H1 (cell line): Measurements from ENCODE around the gene STKLD1. TPM values are rescaled to one million over a fixed set of nuclear protein-coding genes. Genes with fewer than 3 reads are reported as not detected.

ENCODE experiments used
- CTCF ChIA-PET: fragments of 300-600 bp; sonication (Branson Sonifier 250); formaldehyde crosslinking; loops from one replicate; lab custom pipeline; 2021; ENCODE audit not compliant: partially characterized antibody; lab: Charles Lee
- POLR2A ChIA-PET: fragments of 300-600 bp; sonication (Branson Sonifier 250); formaldehyde crosslinking; loops from one replicate; lab custom pipeline; 2021; ENCODE audit warnings: inconsistent platforms; ENCODE audit not compliant: partially characterized antibody; lab: Charles Lee
- DNase-seq, 2 experiments: peaks; one replicate each; pipeline versions ENCODE4 v3.0.0 to v3.0.0-alpha.2; 2010 to 2022; ENCODE audit warnings: low spot score in 2 of 2, low read depth in 1 of 2, mixed read lengths in 1 of 2
- FAIRE-seq: peaks from 2 replicates; lab custom pipeline; 2011; peaks lifted over from hg19 to GRCh38; lab: Jason Lieb, UNC
- H2AFZ ChIP-seq: 2 replicates; pipeline ENCODE4 v1.8.1; 2012; ENCODE audit warnings: low read length, inconsistent platforms
- H2AK5ac ChIP-seq: 2 replicates; pipeline ENCODE4 v1.6.1; 2013; ENCODE audit warnings: low read depth, low read length
- H2BK120ac ChIP-seq: replicated peaks from 2 replicates; pipeline ENCODE3; 2013; ENCODE audit warnings: low read depth, low read length, inconsistent platforms
- H2BK12ac ChIP-seq: 2 replicates; pipeline ENCODE4 v1.6.1; 2013; ENCODE audit warnings: low read depth, low read length
- H2BK15ac ChIP-seq: 2 replicates; pipeline ENCODE4 v1.6.1; 2013; ENCODE audit warnings: low read length
- H2BK20ac ChIP-seq: 2 replicates; pipeline ENCODE4 v1.6.1; 2013; ENCODE audit warnings: low read length
- H2BK5ac ChIP-seq: 2 replicates; pipeline ENCODE4 v1.6.1; 2013; ENCODE audit warnings: low read depth, low read length
- H3K14ac ChIP-seq: 2 replicates; pipeline ENCODE4 v1.6.1; 2013; ENCODE audit warnings: inconsistent platforms; ENCODE audit not compliant: insufficient read length
- H3K18ac ChIP-seq: 2 replicates; pipeline ENCODE4 v1.6.1; 2013; ENCODE audit warnings: low read length; ENCODE audit errors: extremely low read depth
- H3K23ac ChIP-seq: 2 replicates; pipeline ENCODE4 v1.6.1; 2013; ENCODE audit warnings: inconsistent platforms; ENCODE audit not compliant: insufficient read length
- H3K23me2 ChIP-seq: 2 replicates; pipeline ENCODE4 v1.6.1; 2013; ENCODE audit warnings: low read depth, low read length
- H3K27ac ChIP-seq: 2 replicates; pipeline ENCODE4 v1.6.1; 2011; ENCODE audit warnings: low read depth, low read length, inconsistent platforms
- H3K27me3 ChIP-seq, 4 experiments: replicated peaks in 1 of 4; 1 replicate in 1 of 4; 2 replicates in 3 of 4; pipeline versions ENCODE4 v1.6.1 to v1.8.1; 2011 to 2013; ENCODE audit warnings: low read length in 3 of 4, mild to moderate bottlenecking in 3 of 4, inconsistent platforms in 2 of 4, mixed read lengths in 2 of 4, moderate library complexity in 1 of 4; ENCODE audit not compliant: control insufficient read depth in 3 of 4, insufficient read depth in 3 of 4; ENCODE audit errors: extremely low read depth in 1 of 4
- H3K36me3 ChIP-seq, 4 experiments: 2 replicates each; pipeline versions ENCODE4 v1.6.1 to v1.8.1; 2011 to 2013; ENCODE audit warnings: mild to moderate bottlenecking in 4 of 4, low read length in 3 of 4, moderate library complexity in 2 of 4, control low read depth in 1 of 4, inconsistent platforms in 1 of 4; ENCODE audit not compliant: insufficient read depth in 4 of 4, control insufficient read depth in 2 of 4
- H3K4ac ChIP-seq: replicated peaks from 2 replicates; pipeline ENCODE3; 2013; ENCODE audit warnings: low read length, low read depth, mixed read lengths, inconsistent platforms; ENCODE audit not compliant: insufficient read length
- H3K4me1 ChIP-seq, 4 experiments: replicated peaks in 1 of 4; 1 replicate in 1 of 4; 2 replicates in 3 of 4; pipeline versions ENCODE4 v1.6.1 to v1.8.1; 2011 to 2013; ENCODE audit warnings: low read length in 3 of 4, inconsistent platforms in 2 of 4, mixed read lengths in 1 of 4; ENCODE audit not compliant: insufficient read depth in 4 of 4, control insufficient read depth in 3 of 4
- H3K4me2 ChIP-seq, 2 experiments: 2 replicates each; pipeline versions ENCODE4 v1.6.1 to v1.8.1; 2011 to 2013; ENCODE audit warnings: low read depth in 2 of 2, low read length in 2 of 2, control low read depth in 1 of 2, inconsistent platforms in 1 of 2, mild to moderate bottlenecking in 1 of 2; ENCODE audit not compliant: insufficient read depth in 1 of 2
- H3K4me3 ChIP-seq, 4 experiments: fragments of 200-600, 300-600 bp in 1 of 4; sonication (generic), shearing (Covaris generic), sonication (Bioruptor Twin) in 1 of 4; 2 replicates each; pipeline versions ENCODE4 v1.5.1 to v1.8.1; 2011 to 2016; ENCODE audit warnings: low read length in 4 of 4, low read depth in 3 of 4, control low read depth in 2 of 4, inconsistent platforms in 2 of 4, mild to moderate bottlenecking in 2 of 4, mixed read lengths in 1 of 4, moderate library complexity in 1 of 4; ENCODE audit not compliant: insufficient read depth in 2 of 4; ENCODE audit errors: extremely low read depth in 1 of 4
- H3K56ac ChIP-seq: replicated peaks from 2 replicates; pipeline ENCODE3; 2013; ENCODE audit warnings: low read depth, mild to moderate bottlenecking, mixed read lengths, low read length, inconsistent platforms; ENCODE audit not compliant: insufficient read length
- H3K79me1 ChIP-seq: 2 replicates; pipeline ENCODE4 v1.6.1; 2013; ENCODE audit warnings: low read depth, low read length, control low read depth
- H3K79me2 ChIP-seq, 2 experiments: 2 replicates each; pipeline versions ENCODE4 v1.6.1 to v1.8.1; 2012 to 2013; ENCODE audit warnings: low read length in 2 of 2, mild to moderate bottlenecking in 2 of 2, inconsistent platforms in 1 of 2; ENCODE audit not compliant: insufficient read depth in 2 of 2, control insufficient read depth in 1 of 2
- H3K9ac ChIP-seq, 4 experiments: replicated peaks in 1 of 4; 1 replicate in 1 of 4; 2 replicates in 3 of 4; pipeline versions ENCODE4 v1.6.1 to v1.8.1; 2011 to 2013; ENCODE audit warnings: low read depth in 3 of 4, low read length in 3 of 4, control low read depth in 2 of 4, mild to moderate bottlenecking in 2 of 4, moderate library complexity in 2 of 4, inconsistent platforms in 1 of 4; ENCODE audit errors: extremely low read depth in 1 of 4
- H3K9me3 ChIP-seq, 2 experiments: 2 replicates each; pipeline versions ENCODE4 v1.6.1 to v1.8.1; 2012 to 2013; ENCODE audit warnings: mild to moderate bottlenecking in 2 of 2, moderate library complexity in 2 of 2, control low read depth in 1 of 2, inconsistent platforms in 1 of 2, low read depth in 1 of 2, low read length in 1 of 2, mixed read lengths in 1 of 2; ENCODE audit not compliant: insufficient read depth in 2 of 2
- H4K20me1 ChIP-seq, 2 experiments: replicated peaks in 1 of 2; 2 replicates each; pipeline versions ENCODE3 to v1.8.1; 2011 to 2013; ENCODE audit warnings: inconsistent platforms in 2 of 2, low read length in 2 of 2, mild to moderate bottlenecking in 1 of 2; ENCODE audit not compliant: insufficient read depth in 2 of 2, control insufficient read depth in 1 of 2
- H4K5ac ChIP-seq: 2 replicates; pipeline ENCODE4 v1.6.1; 2013; ENCODE audit warnings: low read length, low read depth, mixed read lengths, inconsistent platforms; ENCODE audit not compliant: insufficient read length
- H4K8ac ChIP-seq: 2 replicates; pipeline ENCODE4 v1.8.0; 2013; ENCODE audit warnings: mild to moderate bottlenecking, moderate library complexity, low read length, inconsistent platforms; ENCODE audit not compliant: insufficient read depth; ENCODE audit errors: extremely low read depth
- H4K91ac ChIP-seq: replicated peaks from 2 replicates; pipeline ENCODE3; 2013; ENCODE audit warnings: low read length, mixed read lengths, inconsistent platforms; ENCODE audit not compliant: insufficient read length
- CREB1 ChIP-seq: IDR thresholded peaks from 2 replicates; pipeline ENCODE4 v1.6.1; 2012; ENCODE audit warnings: inconsistent platforms
- FOSL1 ChIP-seq: IDR thresholded peaks from 2 replicates; pipeline ENCODE4 v1.6.1; 2011; ENCODE audit warnings: mild to moderate bottlenecking, low read depth, low read length, moderate library complexity; ENCODE audit not compliant: insufficient read depth
- GTF2F1 ChIP-seq: IDR thresholded peaks from 2 replicates; pipeline ENCODE4 v1.6.1; 2012; ENCODE audit warnings: low read depth, low read length, improper control_type of control experiment, borderline replicate concordance
- JUN ChIP-seq: IDR thresholded peaks from 2 replicates; pipeline ENCODE4 v1.6.1; 2011; ENCODE audit warnings: low read depth, mild to moderate bottlenecking, improper control_type of control experiment, low read length
- POLR2A ChIP-seq, 2 experiments: IDR thresholded peaks; 1 replicate in 1 of 2; 2 replicates in 1 of 2; pipeline ENCODE4 v1.6.1; 2011; ENCODE audit warnings: low read depth in 2 of 2, low read length in 2 of 2, mild to moderate bottlenecking in 2 of 2; ENCODE audit errors: control extremely low read depth in 1 of 2
- RBBP5 ChIP-seq: IDR thresholded peaks from 2 replicates; pipeline ENCODE4 v1.7.1; 2012; ENCODE audit warnings: low read depth, mild to moderate bottlenecking, inconsistent platforms, low read length, moderate library complexity, borderline replicate concordance
- SIN3A ChIP-seq, 2 experiments: IDR thresholded peaks in 1 of 2; conservative IDR thresholded peaks in 1 of 2; 2 replicates each; pipeline ENCODE4 v1.6.1; 2011 to 2012; ENCODE audit warnings: low read length in 2 of 2, improper control_type of control experiment in 1 of 2, low read depth in 1 of 2, mild to moderate bottlenecking in 1 of 2
- TAF7 ChIP-seq: optimal IDR thresholded peaks from 2 replicates; pipeline ENCODE3; 2011; ENCODE audit warnings: low read depth, mild to moderate bottlenecking, inconsistent platforms, low read length, moderate library complexity, borderline replicate concordance
- TEAD4 ChIP-seq: IDR thresholded peaks from 2 replicates; pipeline ENCODE4 v1.6.1; 2012; ENCODE audit warnings: low read depth, low read length, inconsistent platforms, mixed read lengths
- YY1 ChIP-seq: IDR thresholded peaks from 2 replicates; pipeline ENCODE4 v1.6.1; 2011; ENCODE audit warnings: low read depth, mild to moderate bottlenecking, low read length
- WGBS, 2 experiments: shearing (Covaris generic) in 1 of 2; methylation state at CpG; one replicate each; pipeline versions ENCODE4 v1.1.6 to v1.1.7; 2013 to 2015; ENCODE audit warnings: low lambda C conversion rate in 2 of 2, mixed read lengths in 2 of 2, inconsistent platforms in 1 of 2, low coverage in 1 of 2, missing lambda C conversion rate in 1 of 2; ENCODE audit not compliant: insufficient replicate concordance in 2 of 2, insufficient coverage in 1 of 2, insufficient read length in 1 of 2; ENCODE audit errors: extremely low coverage in 1 of 2, missing lambda C conversion rate in 1 of 2; 5-methylcytosine and 5-hydroxymethylcytosine counted together
- polyA plus RNA-seq, 7 experiments: library from polyadenylated mRNA; depleted of rRNA in 3 of 7; stranded (reverse) in 5 of 7; unstranded in 2 of 7; fragments of >200 nt in 5 of 7; fragments of 200-250 nt in 2 of 7; gene quantifications; 1 replicate in 5 of 7; 2 replicates in 1 of 7; 4 replicates in 1 of 7; pipeline versions ENCODE4 v1.2.1 to v1.2.3, GENCODE V29; 2011 to 2013; ENCODE audit warnings: missing spikeins in 2 of 7, mixed read lengths in 2 of 7
- total RNA-seq: library from RNA; stranded (reverse); fragmentation: NEBNext Ultra II Directional; extraction: Animal tissue kit (Norgen Biotek cat#: 25700); gene quantifications from 2 replicates; pipeline ENCODE4 v1.2.1, GENCODE V29; 2021
- TF ChIP-seq, protein P1 (sequence below): IDR thresholded peaks from 2 replicates; pipeline ENCODE4 v1.6.1; 2012; ENCODE audit warnings: low read length, inconsistent platforms

STKLD1 gene
- total and polyA plus RNA-seq, 2 of the 8 experiments (the other 6 are each of a cell fraction or from before 2014, with no cell fraction given): 0.26 TPM; not detected in 1

DNA sequence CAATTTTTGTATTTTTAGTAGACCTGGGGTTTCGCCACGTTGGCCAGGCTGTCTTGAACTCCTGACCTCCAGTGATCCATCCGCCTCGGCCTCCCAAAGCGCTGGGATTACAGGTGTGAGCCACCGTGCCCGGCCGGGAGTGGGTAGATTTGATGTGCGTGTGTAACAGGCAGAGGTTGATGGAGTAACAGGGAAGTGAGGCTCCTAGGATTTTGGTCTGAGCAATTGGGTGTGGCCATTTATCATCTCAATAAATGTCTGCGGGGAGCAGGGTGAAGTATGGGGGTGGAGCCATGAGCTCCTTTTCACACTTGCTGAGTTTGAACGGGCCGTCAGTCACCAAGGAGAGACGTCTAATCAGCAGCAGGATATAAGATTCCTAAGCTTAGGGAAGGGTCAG lies 42.8 kb downstream of the STKLD1 start:
- DNase-seq (no peak), FAIRE-seq (no peak)
- Histone ChIP-seq H3K18ac (no peak overlapping the region), H2BK15ac (no peak overlapping the region), H2BK120ac (no peak overlapping the region), H3K9me3 (no peaks in the 10 kb centered on the region), H3K79me2 (peaks cover 0 to 34% of the 10 kb centered on the region in 2 experiments; a peak in 2 of 4 replicates), H3K79me1 (peaks cover 18% of the 10 kb centered on the region), H3K4me2 (peak overlapping the region; percentile 68 to 76), H3K27ac (no peak overlapping the region), H3K36me3 (peaks cover 2 to 18% (median 8%) of the 10 kb centered on the region in 4 experiments; a peak in 7 of 8 replicates), H3K9ac (no peak overlapping the region), H3K23me2 (peaks cover 4% of the 10 kb centered on the region), H4K5ac (no peak overlapping the region), H2BK12ac (0 out of 2 replicates have a peak overlapping the region, but pooled peaks have one; percentile 27), H4K91ac (no peak overlapping the region), H2AFZ (no peak overlapping the region), H3K14ac (no peak overlapping the region), H4K8ac (no peak overlapping the region; the same call in 1 of the 2 replicates), H3K4me3 (peak overlapping the region in 3 of 4 experiments; percentile 19 to 96 (median 91); a peak in 4 of 8 replicates), H3K4me1 (peaks cover 0 to 20% (median 5%) of the 10 kb centered on the region in 4 experiments; a peak in 4 of 7 replicates), H4K20me1 (peaks cover 0 to 13% of the 10 kb centered on the region in 2 experiments), H2BK5ac (no peak overlapping the region), H2BK20ac (no peak overlapping the region), H3K23ac (no peak overlapping the region), H3K56ac (no peak overlapping the region), H2AK5ac (no peak overlapping the region), H3K27me3 (no peaks in the 10 kb centered on the region; a peak in 1 of 7 replicates), H3K4ac (no peak overlapping the region)
- ChIA-PET POLR2A (interaction anchor here (0.6 to 5.0 kb wide), 18 partner anchors 9 to 1826 kb away, joined by 3 to 29 read pairs (median 3); partner anchors contain the start of genes CACFD1, MED22, RPL7A and SURF1), CTCF (interaction anchor here (0.7 to 1.8 kb wide), 7 partner anchors 13 to 254 kb away, joined by 3 to 5 read pairs (median 3); no protein-coding TSS in a partner anchor)
- 54% methylated on average over 13 of the region's 13 CpGs; no CpG with 5 or more reads in 1 of the 2 experiments for WGBS, 2 experiments
- TF ChIP-seq POLR2A (IDR thresholded peaks at IDR 0.05; ENCODE audit: control extremely low read depth in 1 of 2, low read depth in 2 of 2, low read length in 2 of 2) (no peak), TAF7 (no peak), GTF2F1 (no peak), RBBP5 (no peak), JUN (no peak), CREB1 (no peak), YY1 (no peak), SIN3A (conservative IDR thresholded peaks at IDR 0.05 in 1 of 2, IDR thresholded peaks at IDR 0.05 in 1 of 2; ENCODE audit: low read depth in 1 of 2, low read length in 2 of 2) (no peak), FOSL1 (no peak), TEAD4 (no peak)
- TF ChIP-seq, protein P1, sequence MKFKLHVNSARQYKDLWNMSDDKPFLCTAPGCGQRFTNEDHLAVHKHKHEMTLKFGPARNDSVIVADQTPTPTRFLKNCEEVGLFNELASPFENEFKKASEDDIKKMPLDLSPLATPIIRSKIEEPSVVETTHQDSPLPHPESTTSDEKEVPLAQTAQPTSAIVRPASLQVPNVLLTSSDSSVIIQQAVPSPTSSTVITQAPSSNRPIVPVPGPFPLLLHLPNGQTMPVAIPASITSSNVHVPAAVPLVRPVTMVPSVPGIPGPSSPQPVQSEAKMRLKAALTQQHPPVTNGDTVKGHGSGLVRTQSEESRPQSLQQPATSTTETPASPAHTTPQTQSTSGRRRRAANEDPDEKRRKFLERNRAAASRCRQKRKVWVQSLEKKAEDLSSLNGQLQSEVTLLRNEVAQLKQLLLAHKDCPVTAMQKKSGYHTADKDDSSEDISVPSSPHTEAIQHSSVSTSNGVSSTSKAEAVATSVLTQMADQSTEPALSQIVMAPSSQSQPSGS: no peak
